ENCODE measurements around the gene CD69. TPM values are rescaled to one million over a fixed set of nuclear protein-coding genes. Genes with fewer than 3 reads are reported as not detected.

The CD69 gene
- total RNA-seq, 1 donor from 2014 or later, result not detected

GRCh38 chr12:9755567-9755966, 5.1 kb downstream of the CD69 start:
- Histone ChIP-seq H3K36me3 (no peaks in the 10 kb centered on the region), H3K9ac (no peak overlapping the region), H3K4me3 (no peak overlapping the region), H2AFZ (replicated peaks) (no peak overlapping the region), H3K9me3 (ENCODE audit: low read depth) (no peaks in the 10 kb centered on the region), H3F3A (ENCODE audit: low read depth) (no peaks in the 10 kb centered on the region), H3K4me2 (no peak overlapping the region), H3K4me1 (peaks cover 1% of the 10 kb centered on the region), H3K27me3 (no peaks in the 10 kb centered on the region), H3K27ac (no peak overlapping the region), H3K79me2 (ENCODE audit: low read depth) (no peaks in the 10 kb centered on the region), H4K20me1 (ENCODE audit: low read depth) (no peaks in the 10 kb centered on the region)
- Mint-ChIP-seq H3K4me1 (peaks cover 2% of the 10 kb centered on the region), H3K36me3 (no peaks in the 10 kb centered on the region), H3K9me3 (no peaks in the 10 kb centered on the region), H3K27ac (no peak overlapping the region), H3K27me3 (ENCODE audit: insufficient read depth, low read depth) (no peaks in the 10 kb centered on the region), H3K4me3 (no peak overlapping the region)
- no peak for DNase-seq (ENCODE audit: low spot score)
- no peak for TF ChIP-seq EZH2 (IDR thresholded peaks at IDR 0.05)

DNA sequence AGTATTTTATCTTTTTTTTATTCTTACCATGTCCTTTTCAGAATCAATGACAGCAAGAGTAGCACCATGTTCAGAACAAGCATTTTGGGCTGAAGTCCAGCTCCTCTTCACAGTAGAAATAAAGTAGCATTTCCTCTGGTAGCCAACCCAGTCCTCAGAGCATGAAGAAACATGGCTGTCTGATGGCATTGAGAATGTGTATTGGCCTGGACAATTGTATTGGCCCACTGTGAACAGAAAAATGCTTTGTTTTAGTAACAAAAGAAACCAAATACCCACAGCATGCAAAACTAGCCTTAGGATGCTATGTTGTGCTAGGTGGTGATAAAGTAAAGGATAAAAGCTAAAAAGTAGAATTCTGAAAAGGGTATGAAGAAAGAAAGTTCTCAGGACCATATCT, 5.7 kb downstream of the CD69 start:
- H3K9me3 ChIP-seq (ENCODE audit: low read depth), result no peaks in the 10 kb centered on the region
- no peaks in the 10 kb centered on the region for H3F3A ChIP-seq (ENCODE audit: low read depth)
- no peaks in the 10 kb centered on the region for H3K4me1 ChIP-seq
- H3K9ac ChIP-seq, result no peak overlapping the region
- Mint-ChIP-seq H3K36me3 (no peaks in the 10 kb centered on the region), H3K4me1 (peaks cover 2% of the 10 kb centered on the region), H3K9me3 (no peaks in the 10 kb centered on the region), H3K27me3 (ENCODE audit: insufficient read depth, low read depth) (no peaks in the 10 kb centered on the region), H3K4me3 (no peak overlapping the region), H3K27ac (no peak overlapping the region)
- no peaks in the 10 kb centered on the region for H3K27me3 ChIP-seq
- DNase-seq (ENCODE audit: low spot score), result no peak
- H3K4me2 ChIP-seq, result no peak overlapping the region
- no peaks in the 10 kb centered on the region for H3K36me3 ChIP-seq
- TF ChIP-seq EZH2phosphoT487 (IDR thresholded peaks at IDR 0.05), result no peak
- TF ChIP-seq EZH2 (IDR thresholded peaks at IDR 0.05), result no peak
- TF ChIP-seq, protein P1, sequence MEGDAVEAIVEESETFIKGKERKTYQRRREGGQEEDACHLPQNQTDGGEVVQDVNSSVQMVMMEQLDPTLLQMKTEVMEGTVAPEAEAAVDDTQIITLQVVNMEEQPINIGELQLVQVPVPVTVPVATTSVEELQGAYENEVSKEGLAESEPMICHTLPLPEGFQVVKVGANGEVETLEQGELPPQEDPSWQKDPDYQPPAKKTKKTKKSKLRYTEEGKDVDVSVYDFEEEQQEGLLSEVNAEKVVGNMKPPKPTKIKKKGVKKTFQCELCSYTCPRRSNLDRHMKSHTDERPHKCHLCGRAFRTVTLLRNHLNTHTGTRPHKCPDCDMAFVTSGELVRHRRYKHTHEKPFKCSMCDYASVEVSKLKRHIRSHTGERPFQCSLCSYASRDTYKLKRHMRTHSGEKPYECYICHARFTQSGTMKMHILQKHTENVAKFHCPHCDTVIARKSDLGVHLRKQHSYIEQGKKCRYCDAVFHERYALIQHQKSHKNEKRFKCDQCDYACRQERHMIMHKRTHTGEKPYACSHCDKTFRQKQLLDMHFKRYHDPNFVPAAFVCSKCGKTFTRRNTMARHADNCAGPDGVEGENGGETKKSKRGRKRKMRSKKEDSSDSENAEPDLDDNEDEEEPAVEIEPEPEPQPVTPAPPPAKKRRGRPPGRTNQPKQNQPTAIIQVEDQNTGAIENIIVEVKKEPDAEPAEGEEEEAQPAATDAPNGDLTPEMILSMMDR (IDR thresholded peaks at IDR 0.05), result no peak
- H3K79me2 ChIP-seq (ENCODE audit: low read depth), result no peaks in the 10 kb centered on the region
- no peaks in the 10 kb centered on the region for H4K20me1 ChIP-seq (ENCODE audit: low read depth)
- no peak overlapping the region for H2AFZ ChIP-seq (replicated peaks)
- no peak overlapping the region for H3K4me3 ChIP-seq
- H3K27ac ChIP-seq, result no peak overlapping the region

- no peaks in the 10 kb centered on the region for H3K36me3 Mint-ChIP-seq
- H3K4me1 Mint-ChIP-seq, result peaks cover 2% of the 10 kb centered on the region
- Histone ChIP-seq H3K27me3 (no peaks in the 10 kb centered on the region), H3K36me3 (no peaks in the 10 kb centered on the region), H4K20me1 (ENCODE audit: low read depth) (no peaks in the 10 kb centered on the region), H3K9ac (no peak overlapping the region), H3K4me3 (no peak overlapping the region), H3K9me3 (ENCODE audit: low read depth) (no peaks in the 10 kb centered on the region), H3K4me1 (no peaks in the 10 kb centered on the region), H3K79me2 (ENCODE audit: low read depth) (no peaks in the 10 kb centered on the region), H3K27ac (no peak overlapping the region), H2AFZ (replicated peaks) (no peak overlapping the region), H3F3A (ENCODE audit: low read depth) (no peaks in the 10 kb centered on the region), H3K4me2 (no peak overlapping the region)
- no peaks in the 10 kb centered on the region for H3K27me3 Mint-ChIP-seq (ENCODE audit: insufficient read depth, low read depth)
- no peak overlapping the region for H3K4me3 Mint-ChIP-seq
- no peak overlapping the region for H3K27ac Mint-ChIP-seq
- no peaks in the 10 kb centered on the region for H3K9me3 Mint-ChIP-seq
- TF ChIP-seq EZH2phosphoT487 (IDR thresholded peaks at IDR 0.05) (no peak), EZH2 (IDR thresholded peaks at IDR 0.05) (no peak)
- TF ChIP-seq, protein P1 (IDR thresholded peaks at IDR 0.05), result no peak
- no peak for DNase-seq (ENCODE audit: low spot score)
Measured at GRCh38 chr12:9754099-9754927, 6.4 kb downstream of the CD69 start.

GRCh38 chr12:9753498-9753897, 7.2 kb downstream of the CD69 start:
- no peak overlapping the region for H3K9ac ChIP-seq
- H2AFZ ChIP-seq (replicated peaks), result no peak overlapping the region
- H3K27ac ChIP-seq, result no peak overlapping the region
- TF ChIP-seq, protein P1 (IDR thresholded peaks at IDR 0.05), result no peak
- TF ChIP-seq EZH2 (IDR thresholded peaks at IDR 0.05) (no peak), EZH2phosphoT487 (IDR thresholded peaks at IDR 0.05) (no peak)
- no peaks in the 10 kb centered on the region for H3K9me3 ChIP-seq (ENCODE audit: low read depth)
- H4K20me1 ChIP-seq (ENCODE audit: low read depth), result no peaks in the 10 kb centered on the region
- H3K36me3 Mint-ChIP-seq, result no peaks in the 10 kb centered on the region
- H3K9me3 Mint-ChIP-seq, result no peaks in the 10 kb centered on the region
- H3F3A ChIP-seq (ENCODE audit: low read depth), result no peaks in the 10 kb centered on the region
- DNase-seq (ENCODE audit: low spot score), result no peak
- H3K36me3 ChIP-seq, result no peaks in the 10 kb centered on the region
- H3K27ac Mint-ChIP-seq, result no peak overlapping the region
- no peaks in the 10 kb centered on the region for H3K27me3 ChIP-seq
- no peaks in the 10 kb centered on the region for H3K4me1 ChIP-seq
- H3K79me2 ChIP-seq (ENCODE audit: low read depth), result no peaks in the 10 kb centered on the region
- H3K4me3 ChIP-seq, result no peak overlapping the region
- H3K4me3 Mint-ChIP-seq, result no peak overlapping the region
- H3K27me3 Mint-ChIP-seq (ENCODE audit: insufficient read depth, low read depth), result no peaks in the 10 kb centered on the region
- H3K4me1 Mint-ChIP-seq, result peaks cover under 1% of the 10 kb centered on the region
- H3K4me2 ChIP-seq, result no peak overlapping the region

Measured in neural progenitor cell (in vitro differentiated cells).